Measurements from ENCODE around the gene ITGA3. TPM values are rescaled to one million over a fixed set of nuclear protein-coding genes. Genes with fewer than 3 reads are reported as not detected.

The ITGA3 gene
- total RNA-seq, 1 donor from 2014 or later, result 17.0 TPM

- H3K9me3 ChIP-seq (replicated peaks), result no peaks in the 10 kb centered on the region
- H3K4me3 ChIP-seq, result no peak overlapping the region
- no peaks in the 10 kb centered on the region for H3K27me3 ChIP-seq (ENCODE audit: low read depth)
- TF ChIP-seq, protein P1, sequence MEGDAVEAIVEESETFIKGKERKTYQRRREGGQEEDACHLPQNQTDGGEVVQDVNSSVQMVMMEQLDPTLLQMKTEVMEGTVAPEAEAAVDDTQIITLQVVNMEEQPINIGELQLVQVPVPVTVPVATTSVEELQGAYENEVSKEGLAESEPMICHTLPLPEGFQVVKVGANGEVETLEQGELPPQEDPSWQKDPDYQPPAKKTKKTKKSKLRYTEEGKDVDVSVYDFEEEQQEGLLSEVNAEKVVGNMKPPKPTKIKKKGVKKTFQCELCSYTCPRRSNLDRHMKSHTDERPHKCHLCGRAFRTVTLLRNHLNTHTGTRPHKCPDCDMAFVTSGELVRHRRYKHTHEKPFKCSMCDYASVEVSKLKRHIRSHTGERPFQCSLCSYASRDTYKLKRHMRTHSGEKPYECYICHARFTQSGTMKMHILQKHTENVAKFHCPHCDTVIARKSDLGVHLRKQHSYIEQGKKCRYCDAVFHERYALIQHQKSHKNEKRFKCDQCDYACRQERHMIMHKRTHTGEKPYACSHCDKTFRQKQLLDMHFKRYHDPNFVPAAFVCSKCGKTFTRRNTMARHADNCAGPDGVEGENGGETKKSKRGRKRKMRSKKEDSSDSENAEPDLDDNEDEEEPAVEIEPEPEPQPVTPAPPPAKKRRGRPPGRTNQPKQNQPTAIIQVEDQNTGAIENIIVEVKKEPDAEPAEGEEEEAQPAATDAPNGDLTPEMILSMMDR (IDR thresholded peaks at IDR 0.05; ENCODE audit: borderline replicate concordance), result no peak
- peak; percentile 34 for DNase-seq
- H3K4me1 ChIP-seq, result peaks cover 31% of the 10 kb centered on the region
- H3K36me3 ChIP-seq, result no peaks in the 10 kb centered on the region
- H3K27ac ChIP-seq (replicated peaks), result peak overlapping the region; percentile 48
- intact Hi-C loops (cut with micrococcal nuclease), result no loop called here
These were observed 12.4 kb upstream of the ITGA3 start for GRCh38 chr17:50043290-50044148.

DNA sequence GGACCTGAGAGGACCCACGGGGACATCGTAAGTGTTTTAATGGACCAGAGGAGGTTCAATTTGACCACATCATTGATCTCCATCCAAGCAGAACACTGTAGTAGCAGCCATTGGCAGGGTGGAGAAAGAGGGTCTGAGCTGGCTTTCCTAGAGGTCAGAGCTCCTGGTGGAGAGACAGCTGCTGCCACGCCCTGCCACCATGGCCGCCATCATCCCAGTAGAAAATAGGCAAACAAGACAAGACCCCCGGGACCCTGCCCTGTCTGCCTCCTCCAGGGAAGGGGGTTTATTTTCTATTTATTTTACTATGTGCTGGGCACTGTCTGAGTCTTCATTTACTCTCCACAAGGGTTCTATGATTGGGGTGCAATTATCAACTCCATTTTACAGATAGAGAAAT is 11.4 kb upstream of the ITGA3 start:
- H3K36me3 ChIP-seq, result no peaks in the 10 kb centered on the region
- no peak overlapping the region for H3K4me3 ChIP-seq
- H3K4me1 ChIP-seq, result peaks cover 31% of the 10 kb centered on the region
- DNase-seq, result no peak
- intact Hi-C loops (cut with micrococcal nuclease), result no loop called here
- peak overlapping the region; percentile 48 for H3K27ac ChIP-seq (replicated peaks)
- H3K27me3 ChIP-seq (ENCODE audit: low read depth), result no peaks in the 10 kb centered on the region
- H3K9me3 ChIP-seq (replicated peaks), result no peaks in the 10 kb centered on the region
- TF ChIP-seq, protein P1 (IDR thresholded peaks at IDR 0.05; ENCODE audit: borderline replicate concordance), result no peak

- DNase-seq, result no peak
- Histone ChIP-seq H3K9me3 (replicated peaks) (no peaks in the 10 kb centered on the region), H3K4me1 (peaks cover 31% of the 10 kb centered on the region), H3K27ac (replicated peaks) (no peak overlapping the region), H3K36me3 (no peaks in the 10 kb centered on the region), H3K27me3 (ENCODE audit: low read depth) (no peaks in the 10 kb centered on the region), H3K4me3 (no peak overlapping the region)
- intact Hi-C loops (cut with micrococcal nuclease), result no loop called here
- TF ChIP-seq, protein P1 (IDR thresholded peaks at IDR 0.05; ENCODE audit: borderline replicate concordance), result no peak
These were observed 10.8 kb upstream of the ITGA3 start for GRCh38 chr17:50045154-50045553.

DNA sequence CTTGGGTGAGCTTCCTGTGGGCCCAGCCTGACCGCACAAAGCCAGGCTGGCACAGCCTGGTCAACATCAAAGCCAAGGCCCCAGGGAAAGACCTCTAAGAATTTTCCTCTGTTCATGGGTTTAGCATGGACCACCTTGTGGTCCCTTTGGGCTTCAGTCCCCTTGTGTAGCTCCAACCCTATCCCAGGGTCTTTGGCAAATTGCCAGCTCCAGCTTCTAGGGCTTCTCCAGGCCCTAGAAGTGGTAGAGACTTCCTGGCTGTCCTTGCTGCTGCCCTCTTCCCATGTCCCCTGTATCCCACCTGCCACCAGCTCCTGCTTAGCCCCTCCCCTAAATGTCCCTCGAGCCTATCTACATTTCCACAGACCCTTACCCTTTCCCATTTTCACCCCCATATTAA is 9.7 kb upstream of the ITGA3 start:
- Histone ChIP-seq H3K27me3 (ENCODE audit: low read depth) (no peaks in the 10 kb centered on the region), H3K36me3 (no peaks in the 10 kb centered on the region), H3K4me1 (peaks cover 31% of the 10 kb centered on the region), H3K9me3 (replicated peaks) (no peaks in the 10 kb centered on the region), H3K4me3 (no peak overlapping the region), H3K27ac (replicated peaks) (no peak overlapping the region)
- DNase-seq, result no peak
- TF ChIP-seq, protein P1 (IDR thresholded peaks at IDR 0.05; ENCODE audit: borderline replicate concordance), result no peak
- intact Hi-C loops (cut with micrococcal nuclease), result no loop called here

DNA sequence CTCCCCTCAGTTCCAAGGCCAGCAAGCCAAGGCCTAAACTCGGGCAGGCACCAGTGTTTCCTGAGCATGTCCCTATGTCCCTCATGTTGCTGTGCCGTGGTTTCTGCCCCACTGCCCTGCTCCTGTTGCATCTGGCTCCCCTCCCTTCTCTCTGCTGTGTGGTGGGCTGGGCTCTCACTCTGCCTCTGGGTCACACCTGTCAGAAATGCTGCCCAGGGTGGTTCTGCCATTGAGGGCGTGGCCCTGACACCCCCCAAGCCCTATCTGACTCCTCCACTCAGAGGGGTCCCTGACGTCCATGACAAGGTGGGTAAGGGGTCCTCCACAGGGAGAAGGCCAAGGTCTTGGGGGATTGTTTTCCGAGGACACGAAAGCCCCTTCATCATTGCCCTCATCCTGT is 9.2 kb upstream of the ITGA3 start:
- no peak for DNase-seq
- intact Hi-C loops (cut with micrococcal nuclease), result no loop called here
- H3K9me3 ChIP-seq (replicated peaks), result no peaks in the 10 kb centered on the region
- H3K4me1 ChIP-seq, result peaks cover 31% of the 10 kb centered on the region
- H3K4me3 ChIP-seq, result no peak overlapping the region
- no peaks in the 10 kb centered on the region for H3K36me3 ChIP-seq
- TF ChIP-seq, protein P1 (IDR thresholded peaks at IDR 0.05; ENCODE audit: borderline replicate concordance), result no peak
- no peaks in the 10 kb centered on the region for H3K27me3 ChIP-seq (ENCODE audit: low read depth)
- H3K27ac ChIP-seq (replicated peaks), result no peak overlapping the region

All from left ventricle myocardium inferior (tissue), 1 donor.